COLO668 (cell line): Measurements from ENCODE around the gene PTPRN2.
A peak's percentile ranks its signal among the peaks of the same experiment; 100 is the strongest.
"Not testable (repeated sequence)": the region's sequence is repeated elsewhere in the genome, so short reads cannot be mapped to it uniquely, and the experiment has no call there.

ENCODE experiments used
- DNase-seq: peaks from one replicate; lab custom pipeline; 2025; ENCODE audit not compliant: unreplicated experiment; lab: John Stamatoyannopoulos, UW

The PTPRN2 gene

GRCh38 chr7:158447151-158447505, 140.5 kb downstream of the PTPRN2 start:
- DNase-seq: no peak

- no peak for DNase-seq
Measured at GRCh38 chr7:158446706-158447105, 140.9 kb downstream of the PTPRN2 start.

GRCh38 chr7:158446281-158446680, 141.3 kb downstream of the PTPRN2 start:
- DNase-seq: no peak

DNA sequence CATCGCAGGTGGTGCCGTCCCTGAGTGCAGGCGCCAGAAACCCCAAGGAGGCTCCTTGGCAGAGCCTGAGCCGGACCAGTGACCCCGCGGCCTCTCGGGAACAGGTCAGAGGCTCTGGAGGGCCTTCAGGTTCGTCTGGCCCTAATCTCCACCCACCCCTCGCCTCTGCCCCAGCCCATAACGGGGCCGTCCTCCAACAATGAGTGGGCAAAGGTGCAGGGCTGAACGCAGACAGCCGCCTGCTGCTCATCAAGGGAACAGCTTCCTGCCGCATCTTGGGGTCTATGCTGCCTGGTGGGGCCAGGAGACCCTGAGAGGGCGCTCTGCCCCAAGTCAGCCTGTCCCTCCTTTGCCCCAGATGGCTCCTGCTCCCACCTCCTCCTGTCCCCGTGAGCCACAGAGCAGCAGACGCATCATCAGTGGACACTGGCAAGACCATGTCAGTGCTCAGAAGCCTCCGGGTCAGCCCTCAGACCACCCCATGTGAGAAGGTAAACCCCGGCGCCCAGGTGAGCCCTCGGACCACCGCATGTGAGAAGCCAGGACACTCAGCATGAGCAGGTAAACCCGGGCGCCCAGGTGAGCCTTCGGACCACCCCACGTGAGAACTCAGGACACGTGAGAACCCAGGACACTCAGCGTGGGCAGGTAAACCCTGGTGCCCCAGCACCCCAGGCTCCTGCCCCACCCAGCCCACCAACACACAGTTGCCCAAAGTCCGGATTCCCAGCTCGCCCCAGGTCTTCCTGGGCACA, 142.0 kb downstream of the PTPRN2 start:
- DNase-seq: no peak

GRCh38 chr7:158444501-158445420, 142.9 kb downstream of the PTPRN2 start:
- no peak for DNase-seq

DNA sequence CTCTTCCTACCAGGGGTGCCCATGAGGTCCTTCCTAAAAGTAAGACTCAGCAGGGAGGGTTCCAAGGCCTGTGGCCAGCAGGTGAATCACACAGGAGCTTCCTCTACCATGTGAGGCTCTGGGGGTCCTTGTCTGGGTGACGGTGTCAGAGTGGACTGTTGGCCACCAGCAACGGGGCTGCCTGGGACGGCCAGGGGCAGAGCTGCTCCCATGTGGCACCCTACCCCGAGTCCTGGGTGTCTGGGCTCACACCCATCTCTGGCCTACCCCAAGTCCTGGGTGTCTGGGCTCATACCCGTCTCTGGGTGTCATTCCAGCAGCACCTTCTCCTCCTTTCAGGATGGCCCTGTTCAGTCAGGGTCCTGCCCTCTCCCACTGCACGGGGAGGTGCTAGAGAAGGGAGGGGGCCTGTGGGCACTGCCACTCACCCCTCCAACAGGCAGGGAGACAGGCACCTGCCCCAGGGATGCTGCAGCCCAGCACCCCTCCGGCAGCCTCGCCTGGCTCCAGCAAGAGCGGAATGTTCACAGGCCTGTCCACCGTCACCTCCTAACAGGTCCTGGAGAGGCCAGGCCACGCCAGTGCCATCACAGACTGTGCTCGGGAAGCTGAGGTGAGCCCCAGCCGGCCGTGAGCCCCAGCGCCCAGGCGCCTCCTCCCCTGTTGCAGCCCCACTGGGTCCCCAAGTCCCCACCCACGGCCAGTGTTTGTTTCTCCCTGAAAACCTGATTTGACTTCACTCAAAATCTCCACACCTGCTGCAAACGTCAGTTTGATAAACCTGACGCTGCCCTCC, 143.7 kb downstream of the PTPRN2 start:
- no peak for DNase-seq

GRCh38 chr7:158443014-158443687, 144.5 kb downstream of the PTPRN2 start:
- no peak for DNase-seq

DNA sequence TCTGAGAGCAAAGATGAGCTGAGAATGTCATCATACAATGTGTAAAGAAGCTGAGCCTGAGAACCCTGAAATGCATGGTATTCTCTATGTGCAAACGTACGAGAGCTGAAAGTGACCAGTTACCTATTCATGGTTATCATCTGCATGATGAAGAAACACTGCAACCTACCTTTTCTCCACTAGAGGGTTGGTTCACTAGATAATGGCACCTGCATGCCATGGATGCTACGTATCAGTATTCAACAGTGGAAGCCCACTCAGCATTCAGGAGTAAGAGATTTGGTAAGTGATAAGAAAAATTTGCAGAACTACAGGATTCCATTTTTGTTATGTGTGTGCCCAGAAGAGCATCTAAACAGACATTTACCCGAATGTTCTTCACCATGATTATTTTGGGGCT, 145.4 kb downstream of the PTPRN2 start:
- peak; percentile 10 for DNase-seq

GRCh38 chr7:158439035-158439434, 148.6 kb downstream of the PTPRN2 start:
- DNase-seq: no peak

DNA sequence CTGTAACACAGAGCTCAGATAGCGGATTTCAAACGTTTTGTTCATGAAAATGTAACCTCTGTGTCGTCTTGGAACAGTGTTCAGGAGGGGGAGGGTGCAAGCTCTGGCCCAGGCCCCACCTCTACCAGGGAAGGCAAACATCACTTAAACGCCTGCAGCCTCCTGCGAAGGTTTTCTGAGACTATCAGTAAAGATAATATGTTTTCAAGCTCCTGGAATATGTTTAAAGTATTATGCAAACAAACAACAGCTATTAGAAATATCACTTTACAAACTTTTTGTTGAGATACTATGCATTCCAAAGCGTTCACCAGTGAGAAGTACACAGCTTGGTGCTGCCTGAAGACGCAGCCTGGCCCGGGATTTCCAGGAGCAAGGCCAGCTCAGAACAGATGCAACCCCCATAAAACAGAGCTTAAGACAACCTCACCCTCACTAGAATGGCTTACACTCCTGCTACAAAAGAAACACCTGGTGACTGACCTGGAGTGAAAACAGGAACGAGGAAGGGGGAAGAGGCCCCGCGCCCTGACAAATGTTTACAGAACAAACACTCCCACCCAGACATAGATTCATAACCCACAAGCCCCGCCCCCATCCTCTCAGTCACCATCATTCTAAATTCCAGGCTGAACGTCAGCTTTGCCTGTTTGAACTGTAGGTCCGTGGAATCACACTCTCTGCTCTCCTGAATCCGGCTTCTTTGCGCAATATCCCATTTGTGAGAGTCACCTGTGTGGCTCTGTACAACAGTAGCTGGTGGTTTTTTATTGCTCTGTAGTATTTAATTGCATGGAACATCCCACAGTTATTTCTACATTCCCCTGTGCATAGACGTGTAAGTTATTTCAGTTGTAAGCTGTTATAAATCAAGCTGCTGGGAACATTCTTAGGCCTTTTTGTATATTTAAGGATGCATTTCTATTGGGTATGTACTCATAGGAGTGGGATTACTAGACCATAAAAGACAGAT, 155.0 kb downstream of the PTPRN2 start:
- peak; percentile 95 for DNase-seq

GRCh38 chr7:158431941-158432347, 155.7 kb downstream of the PTPRN2 start:
- peak; percentile 63 for DNase-seq

- DNase-seq: no peak
Measured at GRCh38 chr7:158431055-158431940, 156.3 kb downstream of the PTPRN2 start.

DNA sequence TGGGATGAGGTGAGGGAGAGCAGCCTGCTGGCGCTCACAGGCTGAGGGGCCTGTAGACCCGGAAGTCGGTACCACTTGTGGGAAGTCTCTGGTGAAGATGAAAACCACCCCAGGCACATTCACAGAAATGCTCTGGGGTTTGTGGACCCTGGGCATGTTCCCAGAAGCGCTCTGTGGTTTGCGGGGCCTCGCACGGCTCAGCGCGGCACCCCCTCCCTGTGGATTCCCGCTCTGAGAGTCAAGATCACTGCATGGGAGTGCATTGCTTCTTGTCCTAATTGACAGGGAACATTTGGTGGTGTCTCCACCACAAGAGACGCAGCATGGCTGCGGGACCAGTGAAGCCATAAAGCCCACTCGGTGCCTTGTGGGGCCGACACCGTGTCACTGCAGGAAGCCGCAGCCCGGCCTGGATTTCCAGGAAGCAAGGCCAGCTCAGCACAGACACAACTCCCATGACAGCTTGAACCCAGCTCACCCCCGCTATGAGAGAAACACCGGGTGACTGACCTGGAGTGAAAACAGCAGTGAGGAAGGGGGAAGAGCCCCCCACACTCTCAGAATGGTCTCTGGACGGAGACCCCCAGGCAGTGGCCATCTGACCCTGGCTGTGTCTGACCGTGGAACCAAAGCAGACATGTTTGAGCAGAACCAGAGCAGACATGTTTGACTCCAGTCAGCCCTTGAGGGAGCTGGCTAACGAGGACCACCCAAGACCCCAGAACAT, 157.2 kb downstream of the PTPRN2 start:
- DNase-seq: no peak

GRCh38 chr7:158428837-158429753, 158.5 kb downstream of the PTPRN2 start:
- no peak for DNase-seq

DNA sequence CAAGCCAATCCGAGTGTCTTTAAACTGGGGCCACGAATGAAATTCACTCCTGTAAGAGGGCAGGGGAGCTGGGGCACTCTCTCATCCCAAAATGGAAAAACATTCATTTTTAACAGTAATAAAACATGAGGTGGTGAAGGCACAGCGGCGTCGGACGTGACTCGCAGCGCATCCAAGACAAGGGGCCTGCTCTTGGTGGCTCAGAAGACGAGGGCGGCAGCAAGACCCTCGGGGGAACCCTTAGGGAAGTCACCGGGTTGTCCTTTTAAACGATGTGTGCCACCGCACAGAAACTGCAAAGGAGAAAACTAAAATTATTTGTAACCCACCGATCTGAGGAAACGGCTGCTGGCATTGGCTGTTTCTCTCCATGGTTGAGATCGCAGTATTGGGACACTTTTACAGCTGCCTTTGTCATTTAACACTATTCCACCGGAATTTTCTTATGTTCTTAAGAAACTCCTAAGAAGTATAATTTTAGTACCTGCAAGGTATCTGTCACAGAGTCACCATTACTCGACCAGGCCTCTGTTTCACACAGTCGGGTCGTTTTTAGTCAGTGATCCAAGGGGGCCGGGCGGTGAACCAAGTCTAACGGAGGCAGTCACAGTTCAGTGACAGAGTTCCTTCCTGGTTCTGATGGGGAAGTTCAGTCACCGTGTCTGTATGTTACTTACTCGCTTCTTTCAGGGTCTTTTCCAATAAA, 159.3 kb downstream of the PTPRN2 start:
- DNase-seq: no peak

DNA sequence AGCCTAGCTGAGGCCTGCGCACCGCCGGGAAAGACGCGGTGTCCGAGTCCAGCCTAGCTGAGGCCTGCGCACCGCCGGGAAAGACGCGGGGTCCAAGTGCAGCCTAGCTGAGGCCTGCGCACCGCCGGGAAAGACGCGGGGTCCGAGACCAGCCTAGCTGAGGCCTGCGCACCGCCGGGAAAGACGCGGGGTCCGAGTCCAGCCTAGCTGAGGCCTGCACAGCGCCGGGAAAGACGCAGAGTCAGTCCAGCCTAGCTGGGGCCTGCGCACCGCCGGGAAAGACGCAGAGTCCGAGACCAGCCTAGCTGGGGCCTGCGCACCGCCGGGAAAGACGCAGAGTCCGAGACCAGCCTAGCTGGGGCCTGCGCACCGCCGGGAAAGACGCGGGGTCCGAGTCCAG, 161.9 kb downstream of the PTPRN2 start:
- DNase-seq: not testable (repeated sequence)
